EL (cell line): Measurements from ENCODE around the gene TP53.
"Not testable (repeated sequence)": the region's sequence is repeated elsewhere in the genome, so short reads cannot be mapped to it uniquely, and the experiment has no call there.

Experiments
- DNase-seq: peaks from one replicate; pipeline ENCODE4 v3.0.0-alpha.2; 2016

TP53 gene

DNA sequence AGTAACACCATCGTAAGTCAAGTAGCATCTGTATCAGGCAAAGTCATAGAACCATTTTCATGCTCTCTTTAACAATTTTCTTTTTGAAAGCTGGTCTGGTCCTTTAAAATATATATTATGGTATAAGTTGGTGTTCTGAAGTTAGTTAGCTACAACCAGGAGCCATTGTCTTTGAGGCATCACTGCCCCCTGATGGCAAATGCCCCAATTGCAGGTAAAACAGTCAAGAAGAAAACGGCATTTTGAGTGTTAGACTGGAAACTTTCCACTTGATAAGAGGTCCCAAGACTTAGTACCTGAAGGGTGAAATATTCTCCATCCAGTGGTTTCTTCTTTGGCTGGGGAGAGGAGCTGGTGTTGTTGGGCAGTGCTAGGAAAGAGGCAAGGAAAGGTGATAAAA is 14.1 kb downstream of the TP53 start:
- peak; percentile 21 for DNase-seq

DNA sequence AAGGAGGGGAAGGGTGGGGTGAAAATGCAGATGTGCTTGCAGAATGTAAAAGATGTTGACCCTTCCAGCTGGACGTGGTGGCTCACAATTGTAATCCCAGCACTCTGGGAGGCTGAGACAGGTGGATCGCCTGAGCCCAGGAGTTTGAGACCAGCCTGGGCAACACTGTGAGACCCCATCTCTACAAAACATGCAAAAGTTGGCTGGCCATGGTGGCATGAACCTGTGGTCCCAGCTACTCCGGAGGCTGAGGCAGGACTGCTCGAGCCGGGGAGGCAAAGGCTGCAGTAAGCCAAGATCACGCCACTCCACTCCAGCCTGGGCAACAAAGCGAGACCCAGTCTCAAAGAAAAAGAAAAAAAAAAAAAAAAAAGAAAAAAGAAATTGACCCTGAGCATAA is 18.8 kb downstream of the TP53 start:
- no peak for DNase-seq

DNA sequence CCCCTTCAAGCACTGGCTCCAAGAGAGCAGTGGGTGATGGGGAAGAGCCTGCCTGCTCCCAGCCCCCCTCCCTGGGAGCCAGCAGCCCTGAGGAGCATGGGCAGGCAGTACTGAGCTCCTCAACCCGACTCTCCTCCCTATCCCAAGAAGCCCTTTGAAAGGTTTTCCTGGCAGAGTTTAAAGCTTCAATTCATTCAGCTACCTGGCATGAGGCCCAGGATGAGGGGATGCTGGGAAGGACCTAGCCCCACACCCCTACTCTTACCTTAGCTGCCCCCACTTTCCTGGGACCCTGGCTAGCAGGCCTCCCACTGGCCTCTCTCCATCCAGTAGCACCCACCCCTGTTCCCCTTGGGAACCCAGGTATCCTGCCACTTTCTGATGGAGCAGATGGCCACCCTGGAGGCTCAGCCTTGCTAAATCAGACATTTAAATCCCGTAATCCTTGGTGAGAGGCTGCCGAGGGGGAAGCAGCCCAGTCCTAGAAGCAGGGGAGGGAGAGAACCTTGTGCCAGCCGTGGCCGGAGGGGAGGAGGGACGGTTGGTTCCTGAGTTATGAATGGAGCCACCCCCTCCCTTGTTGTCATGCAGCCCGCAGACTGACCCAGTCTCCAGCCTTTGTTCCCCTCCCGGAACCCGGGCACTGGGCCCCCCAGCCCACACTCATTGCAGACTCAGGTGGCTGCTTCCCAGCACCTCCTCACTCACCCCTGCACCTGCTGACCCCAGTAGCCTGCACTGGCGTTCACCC is 19.5 kb downstream of the TP53 start:
- no peak for DNase-seq

DNA sequence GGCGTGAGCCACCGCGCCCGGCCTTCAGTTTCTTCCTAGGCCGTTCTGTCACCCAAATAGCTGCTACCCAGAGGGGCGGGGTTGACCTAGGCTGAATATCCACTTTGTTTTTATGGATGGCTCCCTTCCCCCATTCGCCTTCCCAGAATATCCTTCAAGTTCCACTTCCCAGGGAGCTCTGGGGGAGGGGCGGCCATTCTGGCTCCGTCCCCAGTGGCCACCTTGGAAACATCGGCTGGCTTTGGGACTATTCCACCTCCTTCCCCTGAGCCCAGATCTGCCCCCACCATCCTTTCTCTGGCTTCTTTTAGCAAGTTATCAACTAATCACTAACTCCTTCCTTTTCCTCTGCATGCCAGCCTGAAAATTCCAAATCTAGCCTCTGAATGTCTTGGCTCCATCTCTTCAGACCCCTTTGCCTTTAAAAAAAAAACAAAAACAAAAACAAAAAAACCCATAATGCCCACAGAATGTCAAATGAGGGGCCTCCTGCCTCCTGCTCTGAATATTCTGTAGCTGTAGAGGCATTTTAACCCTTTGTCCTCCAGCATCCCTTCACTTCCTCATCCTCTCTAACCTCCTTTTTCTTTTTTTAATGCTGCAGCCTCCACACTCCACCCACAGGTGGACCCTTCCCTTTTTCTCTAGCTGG is 30.2 kb downstream of the TP53 start:
- no peak for DNase-seq

DNA sequence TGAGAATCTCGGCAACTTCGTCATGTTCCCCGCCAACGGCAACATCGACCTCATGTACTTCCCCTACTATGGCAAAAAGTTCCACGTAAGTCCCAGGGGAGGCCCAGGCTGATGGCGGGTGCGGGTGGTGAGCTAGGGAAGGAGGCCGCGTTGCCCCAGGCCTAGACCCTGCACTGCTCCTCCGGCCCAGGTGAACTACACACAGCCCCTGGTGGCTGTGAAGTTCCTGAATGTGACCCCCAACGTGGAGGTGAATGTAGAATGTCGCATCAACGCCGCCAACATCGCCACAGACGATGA is 31.8 kb downstream of the TP53 start:
- DNase-seq = no peak

DNA sequence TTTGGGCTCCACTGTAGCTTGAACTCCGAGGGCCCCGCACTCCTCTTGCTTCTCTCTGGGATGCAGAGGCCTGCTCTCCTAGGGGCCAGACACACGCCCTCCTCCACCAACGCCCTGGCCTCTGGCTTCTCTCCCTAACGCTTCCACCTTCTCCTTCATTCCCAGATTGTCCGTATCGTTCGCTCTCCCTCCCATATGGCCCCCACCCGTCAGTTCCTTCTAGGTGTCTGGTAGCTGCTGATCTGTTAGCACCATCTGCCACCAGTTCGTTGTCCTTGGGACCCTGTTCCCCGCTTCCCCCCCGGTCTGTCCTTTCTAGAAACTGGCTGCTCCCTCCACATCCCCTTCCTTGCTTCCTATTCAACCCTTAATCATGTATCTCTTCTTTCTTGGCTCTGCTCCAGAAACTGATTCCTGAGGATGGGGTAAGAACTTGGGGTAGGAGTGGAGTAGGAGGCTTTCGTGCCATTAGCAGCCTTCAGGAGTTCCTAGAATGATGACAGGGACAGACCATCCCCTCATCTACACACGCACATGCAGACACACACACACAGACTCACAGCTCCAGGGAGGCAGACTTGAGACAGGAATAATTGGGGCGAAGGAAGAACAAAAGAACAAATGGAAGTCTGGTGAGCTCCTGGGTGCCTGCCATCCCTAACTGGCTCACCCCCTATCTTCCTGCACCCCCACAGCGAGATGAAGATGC is 32.3 kb downstream of the TP53 start:
- DNase-seq = peak; percentile 29

GRCh38 chr17:7652388-7653356 is 34.6 kb downstream of the TP53 start:
- DNase-seq = no peak

DNA sequence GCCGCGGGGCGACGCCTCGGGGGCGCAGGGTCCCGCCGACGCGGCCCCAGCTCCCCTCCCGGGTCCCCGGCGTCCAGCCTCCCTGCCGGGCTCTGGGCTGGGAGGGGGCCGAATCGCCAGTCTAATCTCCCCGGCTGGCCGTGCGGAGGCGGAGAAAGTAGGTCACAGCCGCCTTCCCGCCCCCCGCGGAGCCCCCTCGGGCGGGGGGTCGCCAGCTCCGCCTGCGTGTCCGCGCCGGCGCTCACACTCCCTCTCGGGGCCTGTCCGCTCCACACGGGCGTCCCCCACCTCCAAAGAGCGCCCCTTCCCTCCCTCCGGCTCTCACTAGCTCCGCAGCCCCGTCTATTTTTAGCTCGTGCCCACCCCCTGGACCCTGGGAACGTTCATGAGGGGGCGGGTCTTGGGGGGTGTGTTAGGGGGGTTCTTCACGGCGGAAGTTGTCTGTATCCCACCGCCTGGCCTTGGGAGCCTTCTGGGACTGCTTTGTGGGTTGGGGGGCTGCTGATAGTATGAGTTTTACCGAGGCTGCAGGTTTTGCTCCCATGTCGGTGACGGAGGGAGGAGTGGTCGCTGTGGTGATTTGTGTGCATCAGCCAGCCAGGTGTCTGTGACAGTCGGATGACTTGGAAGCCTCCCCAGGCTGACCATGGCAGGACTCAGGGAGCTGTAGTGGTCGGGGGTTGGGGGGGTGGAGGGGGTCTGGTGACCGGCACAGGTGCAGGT is 35.5 kb downstream of the TP53 start:
- DNase-seq = no peak

- DNase-seq = no peak
These were observed 36.1 kb downstream of the TP53 start for GRCh38 chr17:7651097-7651664.

GRCh38 chr17:7650509-7651096 is 36.7 kb downstream of the TP53 start, which contains the start of gene ATP1B2:
Gene ATP1B2, plus strand, starts transcription at chr17:7650926. Its CDS starts 593 bp downstream, at chr17:7651519.
- DNase-seq = peak; percentile 54

DNA sequence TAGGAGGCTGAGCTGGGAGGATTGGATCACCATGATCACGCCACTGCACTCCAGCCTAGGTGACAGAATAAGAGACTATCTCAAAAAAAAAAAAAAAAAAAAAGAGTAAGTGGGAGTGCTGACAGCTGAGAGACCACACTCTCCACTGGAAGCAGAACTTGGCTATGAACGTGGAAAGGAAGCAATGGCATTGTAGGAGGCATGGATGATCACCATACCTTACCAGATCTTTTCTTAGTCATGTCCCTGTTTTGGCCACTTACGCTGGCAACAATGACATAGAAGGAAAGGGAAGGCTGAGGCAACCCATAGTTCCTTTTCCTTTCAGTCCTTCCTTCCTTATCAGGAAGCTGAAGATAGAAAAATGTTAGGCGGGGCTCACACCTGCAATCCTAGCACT is 40.3 kb downstream of the TP53 start:
- no peak for DNase-seq

DNA sequence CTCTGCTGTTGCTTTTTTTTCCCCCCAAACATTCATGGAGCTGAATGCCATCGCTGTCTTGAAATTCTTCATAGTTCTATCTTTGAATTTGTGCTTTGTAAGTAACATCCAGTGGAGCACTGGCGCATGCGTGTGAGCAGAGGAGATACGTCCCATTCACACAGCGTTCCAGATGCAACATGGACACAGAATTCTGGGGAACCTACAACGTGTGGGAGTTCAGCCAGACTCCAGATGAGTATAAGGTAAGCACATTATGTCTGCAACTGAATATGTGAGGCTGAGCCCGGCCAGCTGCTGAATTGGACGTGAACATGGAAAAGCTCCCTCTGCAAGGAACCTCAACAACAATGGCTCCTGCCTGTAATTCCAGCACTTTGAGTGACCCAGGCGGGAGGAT is 40.8 kb downstream of the TP53 start:
- DNase-seq = no peak

GRCh38 chr17:7644775-7645174 is 42.5 kb downstream of the TP53 start:
- DNase-seq = no peak

GRCh38 chr17:7641635-7642034 is 45.7 kb downstream of the TP53 start:
- not testable (repeated sequence) for DNase-seq

DNA sequence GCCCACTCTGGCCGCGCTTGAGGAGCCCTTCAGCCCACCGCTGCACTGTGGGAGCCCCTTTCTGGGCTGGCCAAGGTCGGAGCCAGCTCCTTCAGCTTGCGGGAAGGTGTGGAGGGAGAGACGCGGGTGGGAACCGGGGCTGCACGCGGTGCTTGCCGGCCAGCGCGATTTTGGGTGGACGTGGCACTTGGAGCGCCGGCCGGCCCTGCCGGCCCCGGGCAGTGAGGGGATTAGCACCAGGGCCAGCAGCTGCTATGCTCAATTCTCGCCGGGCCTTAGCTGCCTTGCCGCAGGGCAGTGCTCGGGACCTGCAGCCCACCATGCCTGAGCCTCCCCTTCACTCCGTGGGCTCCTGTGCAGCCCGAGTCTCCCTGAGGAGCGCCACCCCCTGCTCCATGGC is 46.5 kb downstream of the TP53 start:
- DNase-seq = no peak

DNA sequence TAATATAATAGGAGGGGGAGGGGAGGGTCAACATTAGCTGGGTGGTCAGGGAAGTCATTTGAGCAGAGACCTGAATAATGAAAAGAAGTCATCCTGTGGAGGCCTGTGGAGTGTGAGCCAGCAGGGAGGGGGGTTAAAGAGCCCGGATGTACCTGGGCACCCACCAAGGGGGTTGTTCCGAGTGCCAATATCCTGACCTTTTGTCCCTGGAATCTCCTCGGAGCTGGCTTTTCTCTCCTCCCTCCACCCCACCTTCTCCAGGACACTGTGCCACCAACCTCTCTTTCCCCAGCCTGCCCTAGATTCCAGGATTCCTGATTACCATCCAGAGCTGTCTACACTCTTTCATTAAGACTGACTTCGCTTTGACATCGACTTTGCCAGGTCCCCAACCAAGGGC is 51.1 kb downstream of the TP53 start:
- DNase-seq = no peak

GRCh38 chr17:7634384-7634783 is 52.9 kb downstream of the TP53 start:
- DNase-seq = peak; percentile 56

DNA sequence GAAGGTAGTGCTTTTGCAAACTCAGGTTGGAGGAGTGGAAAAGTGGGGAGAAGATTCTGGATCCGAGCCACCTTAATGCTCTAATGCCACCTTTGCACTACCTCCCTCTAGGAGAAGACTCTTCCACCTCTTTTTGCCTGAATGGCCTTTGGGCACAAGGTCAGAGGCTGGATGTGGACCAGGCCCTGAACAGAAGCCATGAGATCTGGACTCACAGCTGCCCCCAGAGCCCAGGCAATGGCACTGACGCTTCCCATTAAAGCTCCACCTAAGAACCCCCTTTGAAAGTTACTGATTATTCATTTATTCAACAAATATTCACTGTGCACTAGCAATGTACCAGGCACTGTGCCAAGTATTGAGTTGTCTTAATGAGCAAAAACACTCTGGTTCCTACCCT is 54.2 kb downstream of the TP53 start:
- DNase-seq = no peak

DNA sequence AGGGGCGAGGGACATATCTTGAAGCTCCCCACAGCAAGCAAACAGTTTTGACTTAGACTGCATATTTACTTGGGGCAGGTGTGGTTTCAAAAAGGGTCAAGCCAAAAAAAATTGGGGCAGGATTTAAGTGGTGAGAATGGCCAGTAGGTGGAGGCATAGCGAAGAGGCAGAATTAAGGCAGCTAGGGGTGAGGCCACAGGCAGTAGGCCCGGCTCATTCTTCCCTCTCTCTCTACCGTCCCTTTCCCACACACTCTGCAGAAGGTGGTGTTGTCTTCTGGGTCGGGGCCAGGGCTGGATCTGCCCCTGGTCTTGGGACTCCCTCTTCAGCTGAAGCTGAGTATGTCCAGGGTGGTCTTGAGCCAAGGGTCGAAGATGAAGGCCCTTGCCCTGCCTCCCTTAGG is 54.8 kb downstream of the TP53 start:
- DNase-seq = peak; percentile 56

DNA sequence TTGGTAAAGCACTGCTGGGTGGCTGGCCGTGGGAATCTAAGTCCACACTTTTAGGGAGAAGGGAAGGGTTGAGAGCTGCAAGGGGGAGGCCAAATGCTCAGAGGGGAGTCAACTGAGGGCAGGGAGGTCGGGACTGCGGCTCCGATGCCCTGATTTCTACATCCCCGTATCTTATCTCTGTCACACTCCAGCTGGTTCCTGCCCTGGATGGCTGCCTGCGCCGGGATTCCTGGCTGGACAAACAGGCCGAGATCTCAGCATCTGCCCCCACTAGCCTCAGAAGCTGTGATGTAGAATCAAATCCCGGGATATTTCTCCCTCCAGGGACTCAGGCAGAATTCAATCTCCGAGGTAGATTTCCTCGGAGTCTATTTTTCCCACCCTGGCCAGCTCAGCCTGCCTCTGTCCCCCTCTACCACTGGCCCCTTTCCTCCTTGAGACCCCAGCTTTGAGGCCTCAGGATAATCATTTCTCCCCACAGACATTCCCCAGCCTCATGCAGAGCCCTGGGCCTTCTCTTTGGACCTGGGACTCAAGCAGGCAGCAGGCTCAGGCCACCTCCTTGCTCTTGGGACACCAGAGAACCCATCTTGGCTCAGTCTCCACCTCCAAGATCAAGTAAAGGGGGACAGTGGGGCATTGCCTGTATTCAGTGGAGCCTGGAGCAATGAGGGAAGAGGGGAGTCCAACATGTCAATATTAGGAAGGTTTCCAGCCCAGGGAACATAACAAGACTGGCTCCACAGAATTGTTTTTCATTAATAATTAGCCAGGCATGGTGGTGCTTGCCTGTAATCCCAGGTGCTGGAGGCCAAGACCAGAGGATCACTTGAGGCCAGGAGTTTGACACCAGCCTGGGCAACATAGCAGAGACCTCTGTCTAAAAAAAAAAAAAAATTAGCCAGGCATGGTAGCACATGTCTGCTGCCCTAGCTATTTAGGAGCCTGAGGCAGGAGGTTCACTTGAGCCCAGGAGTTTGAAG is 55.6 kb downstream of the TP53 start:
- DNase-seq = no peak
